ENCODE measurements around the gene UBL4B.

DNA sequence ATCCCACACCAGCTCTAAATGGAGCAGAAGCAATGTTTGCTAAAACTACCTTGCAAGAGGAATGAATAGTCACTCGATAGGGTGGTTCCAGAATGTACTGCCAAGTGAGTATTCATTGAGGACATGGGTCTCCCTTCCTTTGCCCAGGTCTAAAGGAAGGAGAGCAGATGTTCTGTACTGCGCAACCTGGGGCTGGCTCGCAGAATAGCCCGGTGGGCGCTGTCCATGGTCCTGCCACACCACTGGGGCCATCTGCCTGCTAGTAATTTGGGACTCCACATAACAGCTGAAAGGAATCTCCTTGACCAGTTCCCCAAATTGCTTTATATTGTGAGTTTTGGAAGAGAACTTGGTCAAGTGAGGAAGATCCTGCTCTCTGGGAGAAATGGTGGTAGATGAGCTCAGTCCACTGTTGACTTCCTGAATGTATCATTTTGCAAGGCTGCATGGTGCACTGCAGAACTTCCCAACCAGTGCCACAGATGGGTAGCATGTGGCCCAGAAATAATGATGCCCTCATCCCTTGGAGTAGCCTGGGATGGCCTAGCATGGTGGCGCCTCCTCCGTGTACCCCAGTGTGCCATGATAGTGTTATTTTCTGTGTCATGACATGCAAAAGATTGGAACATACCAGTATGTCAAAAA is 43.8 kb downstream of the UBL4B start:
- TF ChIP-seq CEBPB (tag; IDR thresholded peaks at IDR 0.05) (peak; percentile 41; the same call in 1 of the 2 replicates), ELF1 (tag; IDR thresholded peaks at IDR 0.05) (no peak), POLR2AphosphoS5 (IDR thresholded peaks at IDR 0.05; ENCODE audit: control insufficient read depth, insufficient read depth, low read depth, low read length) (no peak)
- TF ChIP-seq, protein P1, sequence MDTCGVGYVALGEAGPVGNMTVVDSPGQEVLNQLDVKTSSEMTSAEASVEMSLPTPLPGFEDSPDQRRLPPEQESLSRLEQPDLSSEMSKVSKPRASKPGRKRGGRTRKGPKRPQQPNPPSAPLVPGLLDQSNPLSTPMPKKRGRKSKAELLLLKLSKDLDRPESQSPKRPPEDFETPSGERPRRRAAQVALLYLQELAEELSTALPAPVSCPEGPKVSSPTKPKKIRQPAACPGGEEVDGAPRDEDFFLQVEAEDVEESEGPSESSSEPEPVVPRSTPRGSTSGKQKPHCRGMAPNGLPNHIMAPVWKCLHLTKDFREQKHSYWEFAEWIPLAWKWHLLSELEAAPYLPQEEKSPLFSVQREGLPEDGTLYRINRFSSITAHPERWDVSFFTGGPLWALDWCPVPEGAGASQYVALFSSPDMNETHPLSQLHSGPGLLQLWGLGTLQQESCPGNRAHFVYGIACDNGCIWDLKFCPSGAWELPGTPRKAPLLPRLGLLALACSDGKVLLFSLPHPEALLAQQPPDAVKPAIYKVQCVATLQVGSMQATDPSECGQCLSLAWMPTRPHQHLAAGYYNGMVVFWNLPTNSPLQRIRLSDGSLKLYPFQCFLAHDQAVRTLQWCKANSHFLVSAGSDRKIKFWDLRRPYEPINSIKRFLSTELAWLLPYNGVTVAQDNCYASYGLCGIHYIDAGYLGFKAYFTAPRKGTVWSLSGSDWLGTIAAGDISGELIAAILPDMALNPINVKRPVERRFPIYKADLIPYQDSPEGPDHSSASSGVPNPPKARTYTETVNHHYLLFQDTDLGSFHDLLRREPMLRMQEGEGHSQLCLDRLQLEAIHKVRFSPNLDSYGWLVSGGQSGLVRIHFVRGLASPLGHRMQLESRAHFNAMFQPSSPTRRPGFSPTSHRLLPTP (IDR thresholded peaks at IDR 0.05; ENCODE audit: borderline replicate concordance, extremely low read depth, insufficient read length): no peak
- TF ChIP-seq, protein P2, sequence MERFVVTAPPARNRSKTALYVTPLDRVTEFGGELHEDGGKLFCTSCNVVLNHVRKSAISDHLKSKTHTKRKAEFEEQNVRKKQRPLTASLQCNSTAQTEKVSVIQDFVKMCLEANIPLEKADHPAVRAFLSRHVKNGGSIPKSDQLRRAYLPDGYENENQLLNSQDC (CRISPR knock-in tag; IDR thresholded peaks at IDR 0.05): no peak
